A549 (cell line): ENCODE results near the gene F2RL1. TPM values are rescaled to one million over a fixed set of nuclear protein-coding genes. Genes with fewer than 3 reads are reported as not detected.

Experiments
- ATOH8 ChIP-seq: fragments of 250-450 bp; sonication (Bioruptor Pico); IDR thresholded peaks from 2 replicates; pipeline ENCODE4 v1.5.0; 2020; ENCODE audit warnings: low read depth, mild to moderate bottlenecking, moderate library complexity
- BCL3 ChIP-seq: fragments of >200 bp; sonication (Bioruptor Twin); formaldehyde crosslinking; IDR thresholded peaks from 3 replicates; pipeline ENCODE4 v1.6.1; 2016
- BHLHE40 ChIP-seq: IDR thresholded peaks from 2 replicates; pipeline ENCODE4 v1.6.1; 2012; ENCODE audit warnings: low read depth, low read length, inconsistent platforms
- CBX8 ChIP-seq: fragments of 200-600 bp; sonication (generic); IDR thresholded peaks from 2 replicates; pipeline ENCODE4 v1.6.1; 2016
- CEBPB ChIP-seq, 2 experiments: fragments of >200 bp in 1 of 2; sonication (Bioruptor Twin) in 1 of 2; formaldehyde crosslinking in 1 of 2; IDR thresholded peaks; 2 replicates each; pipeline ENCODE4 v1.6.1; 2012 to 2016
- CHD2 ChIP-seq: fragments of 150-350 bp; IDR thresholded peaks from 2 replicates; pipeline ENCODE4 v1.6.1; 2014; ENCODE audit warnings: low read length; ENCODE audit not compliant: partially characterized antibody
- CHD4 ChIP-seq: fragments of 200-600 bp; sonication (generic); IDR thresholded peaks from 2 replicates; pipeline ENCODE4 v1.6.1; 2016; ENCODE audit warnings: antibody characterized with exemption, mild to moderate bottlenecking, borderline replicate concordance
- CTCF ChIP-seq: fragments of >200 bp; sonication (Bioruptor Twin); formaldehyde crosslinking; IDR thresholded peaks from 3 replicates; pipeline ENCODE4 v1.5.1; 2016
- EP300 ChIP-seq, 2 experiments: fragments of >200 bp; sonication (Bioruptor Twin); formaldehyde crosslinking; IDR thresholded peaks; 2 replicates in 1 of 2; 3 replicates in 1 of 2; pipeline ENCODE4 v1.6.1; 2016 to 2017
- FOXS1 ChIP-seq: fragments of 250-450 bp; sonication (Bioruptor Pico); IDR thresholded peaks from 2 replicates; pipeline ENCODE4 v1.5.0; 2020; ENCODE audit warnings: mild to moderate bottlenecking, moderate library complexity
- HDAC2 ChIP-seq: fragments of 200-600 bp; sonication (generic); IDR thresholded peaks from 2 replicates; pipeline ENCODE4 v1.6.1; 2016
- HMGXB4 ChIP-seq: fragments of 250-450 bp; sonication (Bioruptor Pico); IDR thresholded peaks from 2 replicates; pipeline ENCODE4 v1.5.0; 2021; ENCODE audit warnings: mild to moderate bottlenecking, moderate library complexity, borderline replicate concordance
- HOXA7 ChIP-seq: fragments of 250-450 bp; sonication (Bioruptor Pico); IDR thresholded peaks from 2 replicates; pipeline ENCODE4 v1.5.0; 2020; ENCODE audit warnings: mild to moderate bottlenecking, moderate library complexity
- HOXB5 ChIP-seq: fragments of 250-450 bp; sonication (Bioruptor Pico); IDR thresholded peaks from 2 replicates; pipeline ENCODE4 v1.5.0; 2020; ENCODE audit warnings: mild to moderate bottlenecking, moderate library complexity
- JUN ChIP-seq, 2 experiments: fragments of >200 bp; sonication (Bioruptor Twin); formaldehyde crosslinking; IDR thresholded peaks; 2 replicates in 1 of 2; 3 replicates in 1 of 2; pipeline ENCODE4 v1.6.1; 2016 to 2017
- JUNB ChIP-seq: fragments of >200 bp; sonication (Bioruptor Twin); formaldehyde crosslinking; IDR thresholded peaks from 2 replicates; pipeline ENCODE4 v1.6.1; 2016
- KDM1A ChIP-seq: fragments of 200-600 bp; sonication (generic); IDR thresholded peaks from 2 replicates; pipeline ENCODE4 v1.6.1; 2016; ENCODE audit warnings: low read depth, mild to moderate bottlenecking
- KDM5A ChIP-seq: fragments of 200-600 bp; sonication (generic); IDR thresholded peaks from 2 replicates; pipeline ENCODE4 v1.6.1; 2016; ENCODE audit warnings: antibody characterized with exemption, mild to moderate bottlenecking
- POLR2A ChIP-seq: IDR thresholded peaks from 2 replicates; pipeline ENCODE4 v1.6.1; 2012; ENCODE audit warnings: mild to moderate bottlenecking, low read length
- POLR2AphosphoS2 ChIP-seq: conservative IDR thresholded peaks from 2 replicates; pipeline ENCODE4 v1.6.1; 2012; ENCODE audit warnings: low read length, improper control_type of control experiment, inconsistent platforms
- RARB ChIP-seq: fragments of 250-450 bp; sonication (Bioruptor Pico); IDR thresholded peaks from 2 replicates; pipeline ENCODE4 v1.8.0; 2021; ENCODE audit warnings: mild to moderate bottlenecking, moderate library complexity
- REST ChIP-seq: fragments of 200-600 bp; sonication (generic); IDR thresholded peaks from 2 replicates; pipeline ENCODE4 v1.6.1; 2016; ENCODE audit warnings: antibody characterized with exemption, mild to moderate bottlenecking, moderate library complexity
- RFX5 ChIP-seq: fragments of 450-650 bp; IDR thresholded peaks from 2 replicates; pipeline ENCODE4 v1.7.1; 2014; ENCODE audit warnings: antibody characterized with exemption, mild to moderate bottlenecking, moderate library complexity
- RNF2 ChIP-seq: fragments of 200-600 bp; sonication (generic); IDR thresholded peaks from 2 replicates; pipeline ENCODE4 v1.6.1; 2016; ENCODE audit warnings: low read depth, mild to moderate bottlenecking, antibody characterized with exemption, moderate library complexity, borderline replicate concordance
- SREBF2 ChIP-seq: fragments of 450-650 bp; IDR thresholded peaks from 2 replicates; pipeline ENCODE4 v1.6.1; 2014; ENCODE audit warnings: mild to moderate bottlenecking, moderate library complexity
- TP53 ChIP-seq: fragments of 250-450 bp; sonication (Bioruptor Pico); IDR thresholded peaks from 2 replicates; pipeline ENCODE4 v1.5.0; 2021; ENCODE audit warnings: mild to moderate bottlenecking, moderate library complexity
- ZC3H11A ChIP-seq: fragments of 450-650 bp; IDR thresholded peaks from 2 replicates; pipeline ENCODE4 v1.6.1; 2014; ENCODE audit warnings: antibody characterized with exemption, mild to moderate bottlenecking
- ZSCAN20 ChIP-seq: fragments of 250-450 bp; sonication (Bioruptor Pico); IDR thresholded peaks from 2 replicates; pipeline ENCODE4 v1.8.0; 2022; ENCODE audit warnings: mild to moderate bottlenecking, moderate library complexity
- polyA plus RNA-seq, 4 experiments: library from polyadenylated mRNA; depleted of rRNA in 3 of 4; stranded (reverse); fragments of >200 nt; fragmentation: RNase III in 1 of 4; extraction: RNeasy Plus Mini Kit Qiagen cat#74134 plus additional on column Dnase treatment in 1 of 4; gene quantifications; 2 replicates in 3 of 4; 3 replicates in 1 of 4; pipeline ENCODE4 v1.2.3, GENCODE V29; 2011 to 2017

The F2RL1 gene
- polyA plus RNA-seq, 2 of the 4 experiments (the other 2 are of a cell fraction): 88.7 to 226 TPM

- TF ChIP-seq HOXA7 (CRISPR knock-in tag) (no peak), JUNB (peak; percentile 47), CHD4 (no peak), HDAC2 (no peak), KDM1A (no peak), ZSCAN20 (CRISPR knock-in tag) (0 out of 2 replicates have a peak, but pooled peaks have one; percentile 12), CTCF (no peak), BCL3 (no peak), FOXS1 (CRISPR knock-in tag) (no peak), BHLHE40 (no peak), ZC3H11A (no peak), JUN (IDR thresholded peaks at IDR 0.05) (peak in 1 of 2 experiments; percentile 25; a peak in 1 of 5 replicates), ATOH8 (no peak), RARB (CRISPR knock-in tag) (no peak), KDM5A (no peak), POLR2AphosphoS2 (no peak), HOXB5 (no peak), RNF2 (no peak), CBX8 (no peak), CEBPB (IDR thresholded peaks at IDR 0.05) (peak in 1 of 2 experiments; percentile 51; a peak in 1 of 4 replicates), TP53 (CRISPR knock-in tag) (no peak), CHD2 (no peak), SREBF2 (no peak), EP300 (IDR thresholded peaks at IDR 0.05) (peak in 1 of 2 experiments; percentile 50; a peak in 1 of 5 replicates), POLR2A (no peak), HMGXB4 (CRISPR knock-in tag) (no peak), REST (no peak), RFX5 (no peak)
These were observed 31.6 kb upstream of the F2RL1 start (continued) for GRCh38 chr5:76787237-76787636.
